Hepatocyte (in vitro differentiated cells): ENCODE data around the gene LIMS1. TPM values are rescaled to one million over a fixed set of nuclear protein-coding genes. Genes with fewer than 3 reads are reported as not detected.

Experiments
- DNase-seq: peaks from one replicate; pipeline ENCODE4 v3.0.0-alpha.2; 2016; ENCODE audit warnings: low spot score
- H2AFZ ChIP-seq: fragments of 200-600 bp; sonication (generic); 2 replicates; pipeline ENCODE4 v1.6.0; 2016; ENCODE audit warnings: antibody characterized with exemption, mild to moderate bottlenecking
- H3K27ac ChIP-seq: fragments of 200-600 bp; sonication (generic); 2 replicates; pipeline ENCODE4 v1.5.1; 2016; ENCODE audit warnings: mild to moderate bottlenecking
- H3K27me3 ChIP-seq: fragments of 200-600 bp; sonication (generic); 2 replicates; pipeline ENCODE4 v1.6.1; 2016
- H3K36me3 ChIP-seq: fragments of 200-600 bp; sonication (generic); replicated peaks from 2 replicates; pipeline ENCODE4 v1.5.1; 2016; ENCODE audit warnings: low read depth; ENCODE audit not compliant: insufficient read depth
- H3K4me1 ChIP-seq: fragments of 200-600 bp; sonication (generic); 2 replicates; pipeline ENCODE4 v1.5.1; 2016; ENCODE audit warnings: mild to moderate bottlenecking, moderate library complexity; ENCODE audit not compliant: insufficient read depth
- H3K4me2 ChIP-seq: fragments of 200-600 bp; sonication (generic); 2 replicates; pipeline ENCODE4 v1.6.0; 2016
- H3K4me3 ChIP-seq: fragments of 200-600 bp; sonication (generic); 2 replicates; pipeline ENCODE4 v1.5.1; 2016; ENCODE audit warnings: mild to moderate bottlenecking
- H3K79me2 ChIP-seq: fragments of 200-600 bp; sonication (generic); 2 replicates; pipeline ENCODE4 v1.6.0; 2017; ENCODE audit warnings: mild to moderate bottlenecking
- H3K9me2 ChIP-seq: fragments of 200-600 bp; sonication (generic); replicated peaks from 2 replicates; pipeline ENCODE4 v1.6.0; 2017; ENCODE audit warnings: mild to moderate bottlenecking; ENCODE audit not compliant: insufficient read depth
- H3K9me3 ChIP-seq: fragments of 200-600 bp; sonication (generic); 2 replicates; pipeline ENCODE4 v1.5.1; 2016; ENCODE audit warnings: low read depth, mild to moderate bottlenecking
- H4K20me1 ChIP-seq: fragments of 200-600 bp; sonication (generic); 2 replicates; pipeline ENCODE4 v1.6.0; 2016; ENCODE audit warnings: mild to moderate bottlenecking; ENCODE audit not compliant: insufficient read depth, poor library complexity, severe bottlenecking
- CTCF ChIP-seq: fragments of 200-600 bp; sonication (generic); IDR thresholded peaks from 2 replicates; pipeline ENCODE4 v1.5.1; 2016; ENCODE audit warnings: antibody characterized with exemption, mild to moderate bottlenecking; ENCODE audit not compliant: poor library complexity
- EZH2 ChIP-seq: fragments of 200-600 bp; sonication (generic); IDR thresholded peaks from 2 replicates; pipeline ENCODE4 v1.6.1; 2016; ENCODE audit warnings: antibody characterized with exemption, mild to moderate bottlenecking, borderline replicate concordance
- EZH2phosphoT487 ChIP-seq: fragments of 200-600 bp; sonication (generic); IDR thresholded peaks from one replicate; pipeline ENCODE4 v1.6.1; 2018; ENCODE audit warnings: antibody characterized with exemption, mild to moderate bottlenecking, low read depth, moderate library complexity; ENCODE audit not compliant: unreplicated experiment, severe bottlenecking
- WGBS: methylation state at CpG from one replicate; pipeline ENCODE4 v1.1.6; 2016; ENCODE audit warnings: low lambda C conversion rate; ENCODE audit errors: missing lambda C conversion rate; 5-methylcytosine and 5-hydroxymethylcytosine counted together
- polyA plus RNA-seq: library from polyadenylated mRNA; unstranded; fragments of >200 nt; fragmentation: Nextera tagmentation; extraction: Ambion mirVana; gene quantifications from 2 replicates; pipeline ENCODE4 v1.2.1, GENCODE V29; 2016
- total RNA-seq: library from RNA; depleted of rRNA; stranded (reverse); fragments of >200 nt; gene quantifications from 2 replicates; pipeline ENCODE4 v1.2.3, GENCODE V29; 2014

Gene LIMS1
- total and polyA plus RNA-seq, 2 experiments from 2014 or later = 40.0 to 102 TPM

- Histone ChIP-seq H3K9me3 (no peaks in the 10 kb centered on the region), H4K20me1 (peaks cover 8% of the 10 kb centered on the region), H3K27me3 (no peaks in the 10 kb centered on the region), H3K4me1 (peaks cover 53% of the 10 kb centered on the region), H3K4me3 (no peak overlapping the region), H3K36me3 (no peaks in the 10 kb centered on the region), H3K79me2 (peaks cover 84% of the 10 kb centered on the region), H3K9me2 (no peaks in the 10 kb centered on the region), H3K27ac (peak overlapping the region; percentile 80), H3K4me2 (no peak overlapping the region), H2AFZ (no peak overlapping the region)
- WGBS = 96% methylated on average over 2 of the region's 2 CpGs
- DNase-seq = no peak
- no peak for TF ChIP-seq EZH2
- TF ChIP-seq CTCF = no peak
- no peak for TF ChIP-seq EZH2phosphoT487
Measured at GRCh38 chr2:108589781-108590180, 55.5 kb downstream of the LIMS1 start.

- Histone ChIP-seq H3K36me3 (no peaks in the 10 kb centered on the region), H3K9me2 (no peaks in the 10 kb centered on the region), H3K27me3 (no peaks in the 10 kb centered on the region), H4K20me1 (peaks cover 8% of the 10 kb centered on the region), H3K79me2 (peaks cover 74% of the 10 kb centered on the region), H3K27ac (no peak overlapping the region), H3K9me3 (no peaks in the 10 kb centered on the region), H3K4me1 (peaks cover 63% of the 10 kb centered on the region), H2AFZ (no peak overlapping the region), H3K4me3 (no peak overlapping the region), H3K4me2 (no peak overlapping the region)
- no peak for DNase-seq
- TF ChIP-seq EZH2phosphoT487 (no peak), EZH2 (no peak), CTCF (no peak)
- 97% methylated on average over 6 of the region's 6 CpGs for WGBS
Measured at GRCh38 chr2:108591163-108591562, 56.9 kb downstream of the LIMS1 start.

- Histone ChIP-seq H3K9me2 (no peaks in the 10 kb centered on the region), H3K4me2 (peak overlapping the region; percentile 6), H3K27ac (peak overlapping the region; percentile 76), H3K4me3 (no peak overlapping the region), H3K79me2 (peaks cover 79% of the 10 kb centered on the region), H2AFZ (no peak overlapping the region), H4K20me1 (peaks cover 8% of the 10 kb centered on the region), H3K4me1 (peaks cover 41% of the 10 kb centered on the region), H3K36me3 (no peaks in the 10 kb centered on the region), H3K9me3 (no peaks in the 10 kb centered on the region), H3K27me3 (no peaks in the 10 kb centered on the region)
- DNase-seq = no peak
- TF ChIP-seq EZH2 (no peak), CTCF (no peak), EZH2phosphoT487 (no peak)
Measured at GRCh38 chr2:108593547-108594098, 59.4 kb downstream of the LIMS1 start.
